Measurements from ENCODE around the gene BCAP31.

DNA sequence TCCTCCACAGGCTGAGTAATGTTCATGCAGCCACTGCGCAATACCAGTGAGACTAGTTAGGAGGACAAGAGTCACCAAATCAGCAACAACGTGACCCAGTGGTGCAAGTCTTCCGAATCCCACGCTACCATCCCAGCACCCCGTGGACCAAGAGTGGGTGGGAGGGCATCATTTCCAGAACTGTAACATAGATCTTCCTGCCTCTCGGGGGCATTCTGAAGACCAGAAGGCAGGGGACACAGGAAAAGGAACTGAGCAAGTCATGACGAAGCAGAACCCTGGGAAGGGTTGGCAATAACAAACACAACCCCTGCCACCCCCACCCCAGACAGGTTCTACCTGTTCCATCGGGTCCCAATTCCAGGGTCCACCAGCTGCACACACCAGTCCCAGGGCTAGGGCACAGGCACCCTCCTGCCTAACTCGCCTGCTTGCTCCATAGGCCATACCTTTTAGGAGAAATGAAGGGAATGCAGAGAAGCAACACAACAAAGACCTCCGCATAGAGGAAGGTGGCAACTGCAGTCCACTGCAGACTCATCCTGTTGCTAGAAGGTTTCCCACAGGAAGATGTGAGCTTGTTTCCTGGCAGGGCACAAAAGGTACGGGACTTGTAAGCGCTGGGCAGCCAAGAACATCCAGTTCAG, 1.4 kb downstream of the BCAP31 start:
- TF ChIP-seq, protein P1, sequence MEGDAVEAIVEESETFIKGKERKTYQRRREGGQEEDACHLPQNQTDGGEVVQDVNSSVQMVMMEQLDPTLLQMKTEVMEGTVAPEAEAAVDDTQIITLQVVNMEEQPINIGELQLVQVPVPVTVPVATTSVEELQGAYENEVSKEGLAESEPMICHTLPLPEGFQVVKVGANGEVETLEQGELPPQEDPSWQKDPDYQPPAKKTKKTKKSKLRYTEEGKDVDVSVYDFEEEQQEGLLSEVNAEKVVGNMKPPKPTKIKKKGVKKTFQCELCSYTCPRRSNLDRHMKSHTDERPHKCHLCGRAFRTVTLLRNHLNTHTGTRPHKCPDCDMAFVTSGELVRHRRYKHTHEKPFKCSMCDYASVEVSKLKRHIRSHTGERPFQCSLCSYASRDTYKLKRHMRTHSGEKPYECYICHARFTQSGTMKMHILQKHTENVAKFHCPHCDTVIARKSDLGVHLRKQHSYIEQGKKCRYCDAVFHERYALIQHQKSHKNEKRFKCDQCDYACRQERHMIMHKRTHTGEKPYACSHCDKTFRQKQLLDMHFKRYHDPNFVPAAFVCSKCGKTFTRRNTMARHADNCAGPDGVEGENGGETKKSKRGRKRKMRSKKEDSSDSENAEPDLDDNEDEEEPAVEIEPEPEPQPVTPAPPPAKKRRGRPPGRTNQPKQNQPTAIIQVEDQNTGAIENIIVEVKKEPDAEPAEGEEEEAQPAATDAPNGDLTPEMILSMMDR (IDR thresholded peaks at IDR 0.05) = no peak
- TF ChIP-seq EP300 (IDR thresholded peaks at IDR 0.05) = no peak

Measured in ovary (tissue), 3 donors.